Neural cell (in vitro differentiated cells): ENCODE data around the gene EPB41.

ENCODE experiments used
- POLR2AphosphoS5 ChIP-seq: IDR thresholded peaks from 2 replicates; pipeline ENCODE4 v1.6.1; 2012
- RAD21 ChIP-seq: fragments of 450-650 bp; conservative IDR thresholded peaks from 2 replicates; pipeline ENCODE4 v1.6.1; 2014; ENCODE audit warnings: antibody characterized with exemption, mild to moderate bottlenecking, moderate library complexity
- SMC3 ChIP-seq: fragments of 450-650 bp; conservative IDR thresholded peaks from 2 replicates; pipeline ENCODE4 v1.6.1; 2014; ENCODE audit warnings: antibody characterized with exemption, mild to moderate bottlenecking, moderate library complexity; ENCODE audit not compliant: poor library complexity
- TF ChIP-seq, protein P1 (sequence below): fragments of 450-650 bp; IDR thresholded peaks from 2 replicates; pipeline ENCODE4 v1.5.1; 2014; ENCODE audit warnings: antibody characterized with exemption, mild to moderate bottlenecking, moderate library complexity; ENCODE audit not compliant: poor library complexity, severe bottlenecking
- TF ChIP-seq, protein P2 (sequence below): IDR thresholded peaks from 2 replicates; pipeline ENCODE4 v1.6.1; 2012; ENCODE audit warnings: borderline replicate concordance

DNA sequence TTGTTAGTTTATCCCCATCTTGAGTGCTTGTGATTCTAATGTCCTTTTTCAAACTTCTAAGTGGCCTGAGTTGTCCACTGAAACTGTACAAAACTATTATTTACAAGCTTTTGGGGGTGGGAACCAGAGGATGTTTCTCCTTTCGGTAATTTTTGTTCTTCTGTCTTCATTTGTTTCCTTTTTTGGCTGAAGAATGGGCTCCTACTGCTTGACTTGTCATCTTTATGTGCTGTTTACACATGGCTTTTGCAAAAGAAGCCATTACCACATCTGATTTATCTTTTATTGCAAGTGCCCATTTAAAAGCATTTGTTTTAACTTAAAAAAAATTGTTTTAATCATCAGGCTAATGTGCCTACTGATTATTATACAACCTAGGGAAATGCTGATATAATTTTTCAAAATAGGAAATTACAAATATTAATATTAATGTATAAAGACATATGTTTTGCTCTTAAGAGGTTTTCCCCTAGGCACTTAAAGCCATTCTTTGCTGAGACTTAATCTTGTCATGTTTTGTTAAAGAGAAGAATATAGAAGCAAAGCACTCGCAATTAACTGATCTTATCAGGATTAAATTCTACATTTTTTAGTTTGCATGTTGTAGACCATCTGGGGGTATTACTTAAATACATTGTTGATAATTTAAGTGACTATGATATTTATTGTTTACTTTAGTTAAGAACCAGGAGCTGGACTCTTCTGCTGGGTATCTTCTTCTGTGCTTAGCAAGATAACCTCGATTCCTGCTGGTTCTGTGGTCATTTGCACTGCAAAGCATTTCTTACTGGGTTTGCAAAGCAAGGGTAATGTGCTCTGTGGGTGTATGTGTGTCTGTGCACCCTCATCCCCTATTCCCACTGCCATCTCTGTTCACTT is 169.2 kb downstream of the EPB41 start:
- TF ChIP-seq, protein P1, sequence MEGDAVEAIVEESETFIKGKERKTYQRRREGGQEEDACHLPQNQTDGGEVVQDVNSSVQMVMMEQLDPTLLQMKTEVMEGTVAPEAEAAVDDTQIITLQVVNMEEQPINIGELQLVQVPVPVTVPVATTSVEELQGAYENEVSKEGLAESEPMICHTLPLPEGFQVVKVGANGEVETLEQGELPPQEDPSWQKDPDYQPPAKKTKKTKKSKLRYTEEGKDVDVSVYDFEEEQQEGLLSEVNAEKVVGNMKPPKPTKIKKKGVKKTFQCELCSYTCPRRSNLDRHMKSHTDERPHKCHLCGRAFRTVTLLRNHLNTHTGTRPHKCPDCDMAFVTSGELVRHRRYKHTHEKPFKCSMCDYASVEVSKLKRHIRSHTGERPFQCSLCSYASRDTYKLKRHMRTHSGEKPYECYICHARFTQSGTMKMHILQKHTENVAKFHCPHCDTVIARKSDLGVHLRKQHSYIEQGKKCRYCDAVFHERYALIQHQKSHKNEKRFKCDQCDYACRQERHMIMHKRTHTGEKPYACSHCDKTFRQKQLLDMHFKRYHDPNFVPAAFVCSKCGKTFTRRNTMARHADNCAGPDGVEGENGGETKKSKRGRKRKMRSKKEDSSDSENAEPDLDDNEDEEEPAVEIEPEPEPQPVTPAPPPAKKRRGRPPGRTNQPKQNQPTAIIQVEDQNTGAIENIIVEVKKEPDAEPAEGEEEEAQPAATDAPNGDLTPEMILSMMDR, result no peak
- no peak for TF ChIP-seq RAD21
- TF ChIP-seq SMC3, result no peak
- TF ChIP-seq, protein P2, sequence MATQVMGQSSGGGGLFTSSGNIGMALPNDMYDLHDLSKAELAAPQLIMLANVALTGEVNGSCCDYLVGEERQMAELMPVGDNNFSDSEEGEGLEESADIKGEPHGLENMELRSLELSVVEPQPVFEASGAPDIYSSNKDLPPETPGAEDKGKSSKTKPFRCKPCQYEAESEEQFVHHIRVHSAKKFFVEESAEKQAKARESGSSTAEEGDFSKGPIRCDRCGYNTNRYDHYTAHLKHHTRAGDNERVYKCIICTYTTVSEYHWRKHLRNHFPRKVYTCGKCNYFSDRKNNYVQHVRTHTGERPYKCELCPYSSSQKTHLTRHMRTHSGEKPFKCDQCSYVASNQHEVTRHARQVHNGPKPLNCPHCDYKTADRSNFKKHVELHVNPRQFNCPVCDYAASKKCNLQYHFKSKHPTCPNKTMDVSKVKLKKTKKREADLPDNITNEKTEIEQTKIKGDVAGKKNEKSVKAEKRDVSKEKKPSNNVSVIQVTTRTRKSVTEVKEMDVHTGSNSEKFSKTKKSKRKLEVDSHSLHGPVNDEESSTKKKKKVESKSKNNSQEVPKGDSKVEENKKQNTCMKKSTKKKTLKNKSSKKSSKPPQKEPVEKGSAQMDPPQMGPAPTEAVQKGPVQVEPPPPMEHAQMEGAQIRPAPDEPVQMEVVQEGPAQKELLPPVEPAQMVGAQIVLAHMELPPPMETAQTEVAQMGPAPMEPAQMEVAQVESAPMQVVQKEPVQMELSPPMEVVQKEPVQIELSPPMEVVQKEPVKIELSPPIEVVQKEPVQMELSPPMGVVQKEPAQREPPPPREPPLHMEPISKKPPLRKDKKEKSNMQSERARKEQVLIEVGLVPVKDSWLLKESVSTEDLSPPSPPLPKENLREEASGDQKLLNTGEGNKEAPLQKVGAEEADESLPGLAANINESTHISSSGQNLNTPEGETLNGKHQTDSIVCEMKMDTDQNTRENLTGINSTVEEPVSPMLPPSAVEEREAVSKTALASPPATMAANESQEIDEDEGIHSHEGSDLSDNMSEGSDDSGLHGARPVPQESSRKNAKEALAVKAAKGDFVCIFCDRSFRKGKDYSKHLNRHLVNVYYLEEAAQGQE, result no peak
- no peak for TF ChIP-seq POLR2AphosphoS5
